ENCODE data around the gene ERI3. TPM values are rescaled to one million over a fixed set of nuclear protein-coding genes. Genes with fewer than 3 reads are reported as not detected.

The ERI3 gene
- total and polyA plus RNA-seq, 2 of the 13 experiments (the other 11 are each of a cell fraction or from before 2014, with no cell fraction given), result 35.6 to 35.9 TPM

- TF ChIP-seq DZIP1 (CRISPR knock-in tag; IDR thresholded peaks at IDR 0.05) (no peak), SKIL (CRISPR knock-in tag; IDR thresholded peaks at IDR 0.05; ENCODE audit: borderline replicate concordance) (no peak), RFX1 (IDR thresholded peaks at IDR 0.05) (no peak), EZH2 (conservative IDR thresholded peaks at IDR 0.05; ENCODE audit: low read depth, low read length) (no peak), THRA (CRISPR knock-in tag; IDR thresholded peaks at IDR 0.05; ENCODE audit: borderline replicate concordance) (no peak), CEBPG (CRISPR knock-in tag; IDR thresholded peaks at IDR 0.05) (peak; percentile 69), SALL1 (CRISPR knock-in tag; IDR thresholded peaks at IDR 0.05) (peak; percentile 16; the same call in 1 of the 2 replicates), POLR2A (IDR thresholded peaks at IDR 0.05; ENCODE audit: insufficient read depth in 1 of 2, low read depth in 2 of 2, low read length in 2 of 2) (peak in 1 of 2 experiments; percentile 27; a peak in 1 of 4 replicates), ZNF772 (CRISPR knock-in tag; IDR thresholded peaks at IDR 0.05) (no peak), ZFP36L2 (CRISPR knock-in tag; IDR thresholded peaks at IDR 0.05) (no peak), PLSCR1 (CRISPR knock-in tag; IDR thresholded peaks at IDR 0.05; ENCODE audit: borderline replicate concordance) (no peak), SMAD9 (CRISPR knock-in tag; IDR thresholded peaks at IDR 0.05) (no peak), ZNF713 (CRISPR knock-in tag; IDR thresholded peaks at IDR 0.05) (no peak), NR2F6 (IDR thresholded peaks at IDR 0.05) (peak; percentile 22; the same call in 1 of the 2 replicates), NR2F6 (CRISPR knock-in tag; IDR thresholded peaks at IDR 0.05) (peak; percentile 46), BCL6 (CRISPR knock-in tag; IDR thresholded peaks at IDR 0.05) (peak; percentile 50; the same call in 1 of the 2 replicates), KMT2A (CRISPR knock-in tag; IDR thresholded peaks at IDR 0.05) (no peak), ZNF639 (CRISPR knock-in tag; conservative IDR thresholded peaks at IDR 0.05) (no peak), FLYWCH1 (CRISPR knock-in tag; IDR thresholded peaks at IDR 0.05) (no peak), NBN (conservative IDR thresholded peaks at IDR 0.05) (no peak), TOPORS (CRISPR knock-in tag; IDR thresholded peaks at IDR 0.05) (no peak), PHB2 (IDR thresholded peaks at IDR 0.05; ENCODE audit: partially characterized antibody) (no peak), CREB1 (IDR thresholded peaks at IDR 0.05) (no peak), CREB1 (CRISPR knock-in tag; IDR thresholded peaks at IDR 0.05) (peak; percentile 65; the same call in 1 of the 2 replicates)
These were observed 46.5 kb upstream of the ERI3 start (continued) for GRCh38 chr1:44401256-44402228.
